GM21529 (cell line): ENCODE measurements around the gene ZNF683.

ENCODE experiments used
- ATAC-seq: cut with Tn5 transposase; IDR thresholded peaks from one replicate; pipeline ENCODE4 v1.9.1; 2021; ENCODE audit not compliant: unreplicated experiment

ZNF683 gene

GRCh38 chr1:26359981-26360806, 12.4 kb downstream of the ZNF683 start:
- ATAC-seq, result no peak

- ATAC-seq, result no peak
Measured at GRCh38 chr1:26358411-26359384, 13.9 kb downstream of the ZNF683 start.

GRCh38 chr1:26357121-26357602, 15.4 kb downstream of the ZNF683 start:
- ATAC-seq, result no peak

GRCh38 chr1:26356106-26356505, 16.4 kb downstream of the ZNF683 start:
- ATAC-seq, result no peak

GRCh38 chr1:26354972-26355371, 17.6 kb downstream of the ZNF683 start:
- ATAC-seq, result no peak

- ATAC-seq, result no peak
Measured at GRCh38 chr1:26353976-26354820, 18.4 kb downstream of the ZNF683 start, which contains the start of gene CRYBG2. Gene CRYBG2, minus strand, starts transcription at chr1:26354130. Its CDS starts 7,473 bp downstream, at chr1:26346657.

- no peak for ATAC-seq
Measured at GRCh38 chr1:26353210-26353859, 19.2 kb downstream of the ZNF683 start.

- no peak for ATAC-seq
Measured at GRCh38 chr1:26352338-26352679, 20.2 kb downstream of the ZNF683 start.

GRCh38 chr1:26351590-26352337, 20.8 kb downstream of the ZNF683 start:
- ATAC-seq, result no peak

- no peak for ATAC-seq
Measured at GRCh38 chr1:26350701-26351589, 21.6 kb downstream of the ZNF683 start.

GRCh38 chr1:26350343-26350700, 22.2 kb downstream of the ZNF683 start:
- no peak for ATAC-seq

- no peak for ATAC-seq
Measured at GRCh38 chr1:26349877-26350244, 22.7 kb downstream of the ZNF683 start.

- no peak for ATAC-seq
Measured at GRCh38 chr1:26349188-26349876, 23.2 kb downstream of the ZNF683 start.

- no peak for ATAC-seq
Measured at GRCh38 chr1:26346274-26347033, 26.1 kb downstream of the ZNF683 start.

- no peak for ATAC-seq
Measured at GRCh38 chr1:26345718-26346117, 26.8 kb downstream of the ZNF683 start.

- ATAC-seq, result no peak
Measured at GRCh38 chr1:26344147-26344920, 28.2 kb downstream of the ZNF683 start.

- no peak for ATAC-seq
Measured at GRCh38 chr1:26340047-26340481, 32.5 kb downstream of the ZNF683 start.
